ENCODE measurements around the gene IFT52. TPM values are rescaled to one million over a fixed set of nuclear protein-coding genes. Genes with fewer than 3 reads are reported as not detected.
A peak's percentile ranks its signal among the peaks of the same experiment; 100 is the strongest.

Gene IFT52
- total RNA-seq, 1 experiment from 2014 or later: 30.8 TPM

DNA sequence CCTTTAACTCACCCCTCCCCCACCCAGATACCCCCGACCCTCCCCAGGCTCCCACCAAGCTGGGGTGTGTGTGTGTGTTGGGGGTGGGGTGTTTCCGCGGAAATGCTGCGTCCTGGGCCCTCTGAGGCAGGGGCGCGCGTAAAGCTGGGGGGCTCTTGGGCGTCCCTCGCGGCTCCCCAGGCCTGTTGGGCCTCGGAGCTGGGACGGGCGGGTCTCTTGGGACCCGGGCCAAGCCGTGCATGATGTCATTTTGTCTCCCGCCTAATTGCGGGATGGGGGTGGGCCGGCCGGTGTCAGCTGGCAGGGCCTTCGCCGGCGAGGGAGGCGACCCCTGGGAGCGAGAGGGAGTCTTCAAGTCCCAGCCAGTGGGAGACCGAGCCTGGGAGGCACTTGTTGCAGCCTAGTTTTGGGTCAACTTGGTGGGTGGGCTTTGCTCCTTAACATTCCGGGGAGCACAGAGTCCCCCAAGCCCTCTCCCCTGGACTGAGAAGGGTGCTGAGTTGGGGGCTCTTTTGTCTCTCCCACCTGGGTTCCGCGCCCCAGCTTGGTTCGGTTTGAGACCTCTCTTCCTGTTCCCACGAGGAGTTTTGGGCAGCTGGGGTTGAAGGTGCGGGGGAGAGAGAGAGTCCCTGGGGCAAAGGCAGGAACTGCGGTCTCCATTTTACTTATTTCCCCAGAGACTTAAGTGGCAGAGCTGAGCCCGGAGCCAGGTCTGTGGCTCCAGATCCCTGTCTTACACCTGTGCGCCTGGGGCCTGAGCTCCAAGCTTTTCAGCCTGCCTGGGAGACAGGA is 76.8 kb downstream of the IFT52 start:
- peak; percentile 67 for DNase-seq
- Mint-ChIP-seq H3K4me1 (ENCODE audit: low read depth, unreplicated experiment) (peaks cover 28% of the 10 kb centered on the region), H3K36me3 (ENCODE audit: insufficient read depth, unreplicated experiment) (peaks cover 42% of the 10 kb centered on the region), H3K4me3 (ENCODE audit: low read depth, unreplicated experiment) (peak overlapping the region; percentile 86), H3K9me3 (ENCODE audit: low read depth, unreplicated experiment) (no peaks in the 10 kb centered on the region), H3K27ac (ENCODE audit: unreplicated experiment) (peak overlapping the region; percentile 33), H3K27me3 (ENCODE audit: unreplicated experiment) (no peaks in the 10 kb centered on the region)
- BruUV-seq (replicated peaks): TSS peak; percentile 32
- TF ChIP-seq, protein P1, sequence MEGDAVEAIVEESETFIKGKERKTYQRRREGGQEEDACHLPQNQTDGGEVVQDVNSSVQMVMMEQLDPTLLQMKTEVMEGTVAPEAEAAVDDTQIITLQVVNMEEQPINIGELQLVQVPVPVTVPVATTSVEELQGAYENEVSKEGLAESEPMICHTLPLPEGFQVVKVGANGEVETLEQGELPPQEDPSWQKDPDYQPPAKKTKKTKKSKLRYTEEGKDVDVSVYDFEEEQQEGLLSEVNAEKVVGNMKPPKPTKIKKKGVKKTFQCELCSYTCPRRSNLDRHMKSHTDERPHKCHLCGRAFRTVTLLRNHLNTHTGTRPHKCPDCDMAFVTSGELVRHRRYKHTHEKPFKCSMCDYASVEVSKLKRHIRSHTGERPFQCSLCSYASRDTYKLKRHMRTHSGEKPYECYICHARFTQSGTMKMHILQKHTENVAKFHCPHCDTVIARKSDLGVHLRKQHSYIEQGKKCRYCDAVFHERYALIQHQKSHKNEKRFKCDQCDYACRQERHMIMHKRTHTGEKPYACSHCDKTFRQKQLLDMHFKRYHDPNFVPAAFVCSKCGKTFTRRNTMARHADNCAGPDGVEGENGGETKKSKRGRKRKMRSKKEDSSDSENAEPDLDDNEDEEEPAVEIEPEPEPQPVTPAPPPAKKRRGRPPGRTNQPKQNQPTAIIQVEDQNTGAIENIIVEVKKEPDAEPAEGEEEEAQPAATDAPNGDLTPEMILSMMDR (IDR thresholded peaks at IDR 0.05; ENCODE audit: unreplicated experiment): no peak
- intact Hi-C loops (cut with micrococcal nuclease; ENCODE audit: unreplicated experiment): no loop called here
- CTCF ChIA-PET: interaction anchor here (0.6 to 1.2 kb wide), 3 partner anchors 129 to 893 kb away, joined by 3 to 6 read pairs (median 5); no protein-coding TSS in a partner anchor

DNA sequence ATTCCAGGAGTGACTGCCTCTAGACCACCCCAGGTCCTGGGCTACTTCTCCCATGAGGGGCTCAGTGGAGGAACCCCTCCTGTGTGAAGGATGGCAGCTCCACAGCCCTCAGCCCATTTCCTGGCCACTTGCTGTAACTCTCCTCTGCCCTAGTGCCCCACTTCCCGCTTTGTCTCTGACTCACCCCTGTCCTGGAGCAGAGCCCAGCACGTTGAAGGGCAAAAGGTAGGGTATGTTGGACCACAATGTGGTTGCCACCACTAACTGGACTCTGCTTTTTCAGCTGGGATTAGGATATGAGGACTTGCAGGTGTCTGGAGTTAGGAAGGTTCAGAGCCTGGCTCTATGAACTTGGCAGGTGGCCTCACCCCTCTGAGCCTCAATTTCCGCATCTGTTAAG is 78.6 kb downstream of the IFT52 start:
- Mint-ChIP-seq H3K4me3 (ENCODE audit: low read depth, unreplicated experiment) (peak overlapping the region; percentile 86), H3K27me3 (ENCODE audit: unreplicated experiment) (no peaks in the 10 kb centered on the region), H3K27ac (ENCODE audit: unreplicated experiment) (peak overlapping the region; percentile 69), H3K4me1 (ENCODE audit: low read depth, unreplicated experiment) (peaks cover 28% of the 10 kb centered on the region), H3K36me3 (ENCODE audit: insufficient read depth, unreplicated experiment) (peaks cover 50% of the 10 kb centered on the region), H3K9me3 (ENCODE audit: low read depth, unreplicated experiment) (no peaks in the 10 kb centered on the region)
- CTCF ChIA-PET: interaction anchor here (0.6 kb wide), 1 partner anchor 775 kb away, joined by 3 read pairs; no protein-coding TSS in a partner anchor
- intact Hi-C loops (cut with micrococcal nuclease; ENCODE audit: unreplicated experiment): no loop called here
- no TSS peak for BruUV-seq (replicated peaks)
- DNase-seq: peak; percentile 84
- TF ChIP-seq, protein P1 (IDR thresholded peaks at IDR 0.05; ENCODE audit: unreplicated experiment): no peak

DNA sequence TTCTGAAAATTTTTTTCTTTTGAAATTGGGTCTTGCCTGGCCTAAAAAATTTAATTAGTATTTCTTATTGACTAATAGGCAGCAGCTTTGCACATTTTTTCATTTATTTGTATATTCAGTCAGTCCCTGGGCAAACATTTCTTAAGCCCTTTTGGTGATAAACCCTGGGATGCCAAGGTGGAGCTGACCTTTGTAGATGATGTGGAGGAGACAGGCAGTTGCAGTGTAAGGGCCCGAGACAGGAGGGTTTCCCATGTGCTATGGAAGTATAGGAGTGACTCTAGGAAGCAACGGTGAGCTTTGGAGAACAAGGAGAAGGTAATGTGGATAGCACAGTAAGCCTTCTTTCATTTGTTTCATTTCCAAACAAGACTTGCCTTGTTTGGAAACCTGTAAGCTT is 79.7 kb downstream of the IFT52 start:
- Mint-ChIP-seq H3K4me1 (ENCODE audit: low read depth, unreplicated experiment) (peaks cover 26% of the 10 kb centered on the region), H3K27ac (ENCODE audit: unreplicated experiment) (no peak overlapping the region), H3K27me3 (ENCODE audit: unreplicated experiment) (no peaks in the 10 kb centered on the region), H3K36me3 (ENCODE audit: insufficient read depth, unreplicated experiment) (peaks cover 50% of the 10 kb centered on the region), H3K4me3 (ENCODE audit: low read depth, unreplicated experiment) (no peak overlapping the region), H3K9me3 (ENCODE audit: low read depth, unreplicated experiment) (no peaks in the 10 kb centered on the region)
- DNase-seq: no peak
- TF ChIP-seq, protein P1 (IDR thresholded peaks at IDR 0.05; ENCODE audit: unreplicated experiment): no peak
- BruUV-seq (replicated peaks): no TSS peak
- CTCF ChIA-PET: interaction anchor here (0.7 kb wide), 1 partner anchor 80 kb away, joined by 4 read pairs; the partner anchor contains the start of gene IFT52
- intact Hi-C loops (cut with micrococcal nuclease; ENCODE audit: unreplicated experiment): no loop called here

DNA sequence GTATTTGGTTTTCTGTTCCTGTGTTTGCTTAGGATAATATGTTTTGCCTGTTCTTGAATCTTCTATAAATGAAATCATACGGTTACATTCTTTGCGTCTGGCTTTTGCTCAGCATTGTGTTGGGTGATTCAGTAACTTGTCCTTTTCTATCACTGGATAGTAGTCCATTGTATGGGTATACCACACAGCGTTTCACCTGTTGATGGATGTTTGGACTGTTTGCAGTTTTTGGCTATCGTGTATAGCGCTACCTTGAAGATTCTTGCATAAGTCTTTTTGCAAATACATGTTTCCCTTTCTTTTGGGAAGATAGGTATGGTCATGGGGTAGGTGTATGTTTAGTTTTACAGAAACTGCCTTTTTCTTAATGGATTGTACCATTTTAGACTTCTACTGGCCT is 85.6 kb downstream of the IFT52 start:
- Mint-ChIP-seq H3K27ac (ENCODE audit: unreplicated experiment) (no peak overlapping the region), H3K36me3 (ENCODE audit: insufficient read depth, unreplicated experiment) (peaks cover 22% of the 10 kb centered on the region), H3K4me3 (ENCODE audit: low read depth, unreplicated experiment) (no peak overlapping the region), H3K4me1 (ENCODE audit: low read depth, unreplicated experiment) (no peaks in the 10 kb centered on the region), H3K27me3 (ENCODE audit: unreplicated experiment) (no peaks in the 10 kb centered on the region), H3K9me3 (ENCODE audit: low read depth, unreplicated experiment) (no peaks in the 10 kb centered on the region)
- no peak for DNase-seq
- no TSS peak for BruUV-seq (replicated peaks)
- TF ChIP-seq, protein P1 (IDR thresholded peaks at IDR 0.05; ENCODE audit: unreplicated experiment): no peak
- CTCF ChIA-PET: interaction anchor here (1.2 kb wide), 1 partner anchor 10 kb away, joined by 4 read pairs; no protein-coding TSS in a partner anchor
- intact Hi-C loops (cut with micrococcal nuclease; ENCODE audit: unreplicated experiment): no loop called here
